ENCODE data around the gene ANKRD23.
"Not testable (repeated sequence)": the region's sequence is repeated elsewhere in the genome, so short reads cannot be mapped to it uniquely, and the experiment has no call there.

DNA sequence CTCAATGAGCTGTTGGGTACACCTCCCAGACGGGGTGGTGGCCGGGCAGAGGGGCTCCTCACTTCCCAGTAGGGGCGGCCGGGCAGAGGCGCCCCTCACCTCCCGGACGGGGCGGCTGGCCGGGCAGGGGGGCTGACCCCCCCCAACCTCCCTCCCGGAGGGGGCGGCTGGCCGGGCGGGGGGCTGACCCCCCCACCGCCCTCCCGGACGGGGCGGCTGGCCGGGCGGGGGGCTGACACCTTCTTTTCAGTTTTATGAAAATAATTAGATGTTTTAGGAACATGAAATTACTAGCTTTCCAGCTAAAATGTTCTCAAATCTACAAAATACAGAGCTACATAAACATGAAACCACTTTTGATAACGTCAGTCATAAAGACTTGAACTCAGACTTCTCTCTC lies 37.9 kb downstream of the ANKRD23 start:
- TF ChIP-seq, protein P1, sequence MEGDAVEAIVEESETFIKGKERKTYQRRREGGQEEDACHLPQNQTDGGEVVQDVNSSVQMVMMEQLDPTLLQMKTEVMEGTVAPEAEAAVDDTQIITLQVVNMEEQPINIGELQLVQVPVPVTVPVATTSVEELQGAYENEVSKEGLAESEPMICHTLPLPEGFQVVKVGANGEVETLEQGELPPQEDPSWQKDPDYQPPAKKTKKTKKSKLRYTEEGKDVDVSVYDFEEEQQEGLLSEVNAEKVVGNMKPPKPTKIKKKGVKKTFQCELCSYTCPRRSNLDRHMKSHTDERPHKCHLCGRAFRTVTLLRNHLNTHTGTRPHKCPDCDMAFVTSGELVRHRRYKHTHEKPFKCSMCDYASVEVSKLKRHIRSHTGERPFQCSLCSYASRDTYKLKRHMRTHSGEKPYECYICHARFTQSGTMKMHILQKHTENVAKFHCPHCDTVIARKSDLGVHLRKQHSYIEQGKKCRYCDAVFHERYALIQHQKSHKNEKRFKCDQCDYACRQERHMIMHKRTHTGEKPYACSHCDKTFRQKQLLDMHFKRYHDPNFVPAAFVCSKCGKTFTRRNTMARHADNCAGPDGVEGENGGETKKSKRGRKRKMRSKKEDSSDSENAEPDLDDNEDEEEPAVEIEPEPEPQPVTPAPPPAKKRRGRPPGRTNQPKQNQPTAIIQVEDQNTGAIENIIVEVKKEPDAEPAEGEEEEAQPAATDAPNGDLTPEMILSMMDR (IDR thresholded peaks at IDR 0.05; ENCODE audit: low read depth, low read length) = not testable (repeated sequence)
- not testable (repeated sequence) for TF ChIP-seq EZH2phosphoT487 (IDR thresholded peaks at IDR 0.05; ENCODE audit: low read depth)
